Activated CD4-positive, alpha-beta T cell treated with anti-CD3 and anti-CD28 coated beads for 36 hours (primary cell): Measurements from ENCODE around the gene PTCH2. TPM values are rescaled to one million over a fixed set of nuclear protein-coding genes. Genes with fewer than 3 reads are reported as not detected.
A peak's percentile ranks its signal among the peaks of the same experiment; 100 is the strongest.
"Not testable (repeated sequence)": the region's sequence is repeated elsewhere in the genome, so short reads cannot be mapped to it uniquely, and the experiment has no call there.

Experiments
- ATAC-seq: fragments of 200-7000 bp; cut with Tn5 transposase; one replicate; pipeline ENCODE4 v1.10.0; 2021; ENCODE audit warnings: mild to moderate bottlenecking, moderate library complexity
- CTCF ChIA-PET: fragments of 350-600 bp; sonication (Branson Sonifier 250); formaldehyde crosslinking; loops from one replicate; lab custom pipeline; 2021; ENCODE audit warnings: antibody characterized with exemption; lab: Charles Lee
- POLR2A ChIA-PET: fragments of 350-600 bp; sonication (Branson Sonifier 250); formaldehyde crosslinking; loops from one replicate; lab custom pipeline; 2021; ENCODE audit warnings: antibody characterized with exemption, inconsistent platforms; lab: Charles Lee
- DNase-seq: peaks from one replicate; pipeline ENCODE4 v3.0.0-alpha.2; 2020
- H3K27ac Mint-ChIP-seq: one replicate; pipeline ENCODE4 v1.8.0; 2021; ENCODE audit warnings: mixed read lengths
- H3K27me3 Mint-ChIP-seq: one replicate; pipeline ENCODE4 v1.8.0; 2021; ENCODE audit warnings: mixed read lengths
- H3K36me3 Mint-ChIP-seq: one replicate; pipeline ENCODE4 v1.8.0; 2021; ENCODE audit warnings: low read depth, mixed read lengths
- H3K4me1 Mint-ChIP-seq: one replicate; pipeline ENCODE4 v1.8.0; 2021; ENCODE audit warnings: mixed read lengths
- H3K4me3 Mint-ChIP-seq: one replicate; pipeline ENCODE4 v1.8.0; 2021; ENCODE audit warnings: mild to moderate bottlenecking, moderate library complexity, mixed read lengths
- H3K9me3 Mint-ChIP-seq: one replicate; pipeline ENCODE4 v1.8.0; 2021; ENCODE audit warnings: low read depth, mixed read lengths
- intact Hi-C, 2 experiments: fragments of 100-400 bp; cut with DNase I in 1 of 2; cut with micrococcal nuclease in 1 of 2; formaldehyde crosslinking; loops; one replicate each; pipeline versions ENCODE4 v1.14.2 to v1.15.1; 2022 to 2024; cut with DNase I, micrococcal nuclease
- total RNA-seq, 2 experiments: library from RNA; stranded (reverse); gene quantifications; one replicate each; pipeline ENCODE4 v1.2.3, GENCODE V29; 2021

The PTCH2 gene
- total RNA-seq, 2 experiments from 2014 or later, result 0.37 to 0.69 TPM

- intact Hi-C loops, result no loop called here
- CTCF ChIA-PET, result interaction anchor here (0.6 to 0.7 kb wide), 2 partner anchors 91 to 119 kb away, joined by 4 read pairs; no protein-coding TSS in a partner anchor
Measured at GRCh38 chr1:44827197-44828002, 15.7 kb downstream of the PTCH2 start.

DNA sequence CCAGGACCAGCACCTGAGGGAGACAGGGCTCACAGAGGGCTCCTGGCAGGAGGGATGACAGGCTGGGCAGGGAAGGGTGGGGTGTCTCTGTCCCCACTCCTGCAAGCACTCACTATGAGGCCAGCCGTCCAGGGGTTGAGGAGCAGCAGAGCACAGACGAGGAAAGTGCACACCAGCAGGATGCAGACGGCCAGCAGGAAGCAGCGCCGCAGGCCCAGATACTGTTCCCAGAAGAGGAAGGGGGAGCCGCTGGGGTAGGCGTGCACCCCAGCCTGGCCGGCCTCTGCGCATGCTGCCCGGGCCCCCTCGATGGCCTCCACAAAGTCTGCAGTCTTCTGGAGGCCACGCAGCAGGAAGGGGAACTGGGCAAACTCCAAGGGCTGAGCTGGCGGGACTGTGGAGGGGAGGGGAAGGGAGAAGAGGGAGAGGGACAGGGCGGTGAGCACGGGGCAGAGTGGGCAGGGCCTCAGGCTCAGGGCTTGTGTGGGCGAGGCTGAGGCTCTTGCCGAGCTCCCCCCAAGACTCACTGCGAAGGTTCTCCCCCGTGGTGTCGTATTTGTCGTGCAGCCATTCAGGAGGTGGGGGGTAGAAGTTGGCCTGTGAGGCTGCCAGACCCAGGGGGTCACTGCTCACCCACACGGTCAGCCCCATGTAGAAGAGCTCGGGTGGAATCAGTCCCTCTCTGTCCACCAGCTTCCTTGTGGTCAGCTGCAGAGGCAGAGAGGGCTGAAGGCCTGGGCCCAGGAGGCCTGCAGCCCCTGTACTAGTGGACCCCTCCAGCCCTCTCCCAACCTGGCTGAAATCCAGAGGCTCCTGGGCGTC lies 16.5 kb downstream of the PTCH2 start:
- no peaks in the 10 kb centered on the region for H3K9me3 Mint-ChIP-seq
- no peaks in the 10 kb centered on the region for H3K36me3 Mint-ChIP-seq
- ChIA-PET POLR2A (interaction anchor here (0.6 to 2.3 kb wide), 2 partner anchors 17 to 105 kb away, joined by 3 to 7 read pairs; no protein-coding TSS in a partner anchor), CTCF (interaction anchor here (0.6 kb wide), 1 partner anchor 90 kb away, joined by 4 read pairs; no protein-coding TSS in a partner anchor)
- DNase-seq, result no peak
- H3K27ac Mint-ChIP-seq, result no peak overlapping the region
- ATAC-seq, result no peak
- no peaks in the 10 kb centered on the region for H3K4me1 Mint-ChIP-seq
- intact Hi-C loops, result no loop called here
- no peaks in the 10 kb centered on the region for H3K27me3 Mint-ChIP-seq
- no peak overlapping the region for H3K4me3 Mint-ChIP-seq

More at GRCh38 chr1:44827197-44828002, 15.7 kb downstream of the PTCH2 start:
- Mint-ChIP-seq H3K27me3 (no peaks in the 10 kb centered on the region), H3K27ac (no peak overlapping the region), H3K36me3 (no peaks in the 10 kb centered on the region), H3K9me3 (no peaks in the 10 kb centered on the region), H3K4me1 (no peaks in the 10 kb centered on the region), H3K4me3 (no peak overlapping the region)
- POLR2A ChIA-PET, result interaction anchor here (1.0 to 2.3 kb wide), 2 partner anchors 8 to 106 kb away, joined by 4 to 7 read pairs; no protein-coding TSS in a partner anchor
- DNase-seq (no peak), ATAC-seq (no peak)

DNA sequence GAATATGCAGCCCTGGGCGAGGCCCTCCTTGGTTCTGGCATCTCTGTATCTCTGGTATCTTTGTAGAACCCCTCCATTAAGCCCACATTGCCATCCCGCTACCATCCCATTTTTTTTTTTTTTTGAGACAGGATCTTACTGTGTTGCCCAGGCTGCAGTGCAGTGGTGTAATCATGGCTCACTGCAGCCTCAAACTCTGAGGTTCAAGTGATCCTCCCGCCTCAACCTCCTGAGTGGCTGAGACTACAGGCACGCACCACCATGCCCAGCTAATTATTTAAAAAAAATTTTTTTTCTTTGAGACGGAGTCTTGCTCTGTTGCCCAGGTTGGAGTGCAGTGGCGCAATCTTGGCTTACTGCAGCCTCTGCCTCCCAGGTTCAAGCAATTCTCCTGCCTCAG lies 18.7 kb downstream of the PTCH2 start:
- ATAC-seq, CTCF ChIA-PET, H3K9me3 Mint-ChIP-seq: not testable (repeated sequence)

GRCh38 chr1:44822981-44823451 lies 20.0 kb downstream of the PTCH2 start:
- intact Hi-C loops, result no loop called here
- Mint-ChIP-seq H3K9me3 (no peaks in the 10 kb centered on the region), H3K4me3 (no peak overlapping the region), H3K4me1 (peaks cover 24% of the 10 kb centered on the region), H3K36me3 (peaks cover 2% of the 10 kb centered on the region), H3K27ac (no peak overlapping the region), H3K27me3 (no peaks in the 10 kb centered on the region)
- ChIA-PET POLR2A (interaction anchor here (8.1 kb wide), 1 partner anchor 98 kb away, joined by 675 read pairs; the partner anchor contains the start of gene RNU5D-1), CTCF (interaction anchor here (0.8 to 3.2 kb wide), 4 partner anchors 24 to 116 kb away, joined by 3 to 12 read pairs (median 4); partner anchors contain the start of gene PLK3)
- ATAC-seq (no peak), DNase-seq (no peak)

More for the DNA sequence above, 18.7 kb downstream of the PTCH2 start:
- DNase-seq, H3K4me3 Mint-ChIP-seq, intact Hi-C loops, H3K27ac Mint-ChIP-seq, H3K27me3 Mint-ChIP-seq, H3K36me3 Mint-ChIP-seq: not testable (repeated sequence)
- H3K4me1 Mint-ChIP-seq, result peaks cover 14% of the 10 kb centered on the region
- POLR2A ChIA-PET, result interaction anchor here (8.1 kb wide), 1 partner anchor 100 kb away, joined by 675 read pairs; the partner anchor contains the start of gene RNU5D-1

GRCh38 chr1:44822131-44822701 lies 20.8 kb downstream of the PTCH2 start:
- Mint-ChIP-seq H3K36me3 (peaks cover 2% of the 10 kb centered on the region), H3K4me3 (no peak overlapping the region), H3K9me3 (no peaks in the 10 kb centered on the region), H3K27ac (no peak overlapping the region), H3K27me3 (no peaks in the 10 kb centered on the region), H3K4me1 (peaks cover 30% of the 10 kb centered on the region)
- ATAC-seq, result no peak
- ChIA-PET POLR2A (interaction anchor here (0.7 to 8.1 kb wide), 4 partner anchors 15 to 670 kb away, joined by 3 to 675 read pairs (median 262); partner anchors contain the start of genes BTBD19, DYNLT4, PLK3 and RNU5D-1), CTCF (interaction anchor here (0.6 to 3.2 kb wide), 3 partner anchors 23 to 51 kb away, joined by 4 to 12 read pairs (median 4); partner anchors contain the start of gene PLK3)
- intact Hi-C loops, result no loop called here
- DNase-seq, result no peak

GRCh38 chr1:44821240-44821715 lies 21.8 kb downstream of the PTCH2 start:
- H3K36me3 Mint-ChIP-seq, result peaks cover 4% of the 10 kb centered on the region
- intact Hi-C loops, result no loop called here
- no peaks in the 10 kb centered on the region for H3K9me3 Mint-ChIP-seq
- peak overlapping the region; percentile 85 for H3K4me3 Mint-ChIP-seq
- peaks cover 30% of the 10 kb centered on the region for H3K4me1 Mint-ChIP-seq
- no peaks in the 10 kb centered on the region for H3K27me3 Mint-ChIP-seq
- DNase-seq (no peak), ATAC-seq (no peak)
- POLR2A ChIA-PET, result interaction anchor here (0.6 to 8.1 kb wide), 10 partner anchors 14 to 980 kb away, joined by 3 to 675 read pairs (median 4); partner anchors contain the start of genes BTBD19, DYNLT4, PLK3 and RNU5D-1
- CTCF ChIA-PET, result interaction anchor here (0.6 to 3.2 kb wide), 3 partner anchors 22 to 90 kb away, joined by 5 to 12 read pairs (median 8); partner anchors contain the start of genes PLK3 and RNU5D-1
- H3K27ac Mint-ChIP-seq, result peak overlapping the region; percentile 5

DNA sequence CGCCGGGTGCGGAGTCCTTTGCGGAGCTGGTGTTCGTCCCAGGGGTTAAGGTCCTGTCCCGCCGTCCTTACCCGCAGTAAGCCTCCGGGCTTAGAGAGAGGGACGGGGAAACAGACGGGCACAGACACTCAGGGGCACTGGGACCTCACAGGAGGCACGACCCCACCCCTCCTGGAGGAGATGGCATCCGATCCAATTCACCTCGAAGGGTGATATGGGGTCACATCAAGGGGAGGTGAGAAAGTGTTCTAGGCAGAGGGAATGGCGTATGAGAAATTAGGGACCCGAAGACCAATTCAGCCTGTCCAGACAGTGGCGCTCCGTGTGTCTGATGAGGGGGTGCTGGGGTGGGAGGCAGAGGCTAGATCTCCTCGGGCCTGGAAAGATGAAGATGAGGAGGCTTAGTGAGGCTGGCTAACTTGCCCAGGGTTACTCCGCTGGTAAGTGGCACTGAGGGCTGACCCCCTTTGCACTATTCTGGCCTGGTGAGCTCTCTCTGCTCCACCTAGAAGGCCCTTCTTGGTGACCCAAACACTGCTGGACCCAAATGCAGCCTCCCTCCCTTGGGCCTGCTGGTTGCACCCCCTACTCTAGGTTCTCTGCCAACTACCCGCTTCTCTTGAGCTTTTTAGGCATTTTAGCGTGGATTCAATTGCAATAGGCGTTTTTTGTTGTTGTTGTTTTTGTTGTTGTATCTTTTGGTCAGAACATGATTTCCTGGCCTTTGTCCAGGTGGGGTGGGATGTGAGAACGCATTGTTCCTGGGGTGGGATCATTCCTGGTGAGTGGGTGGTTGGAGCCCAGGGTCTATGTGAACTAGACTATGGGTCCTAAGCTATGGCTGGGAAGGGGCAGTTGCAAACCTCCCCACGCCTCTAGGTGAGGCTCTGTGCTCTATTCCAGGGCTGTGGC lies 22.5 kb downstream of the PTCH2 start:
- CTCF ChIA-PET, result interaction anchor here (0.6 to 3.2 kb wide), 6 partner anchors 12 to 99 kb away, joined by 4 to 12 read pairs (median 7); partner anchors contain the start of genes PLK3 and RNU5D-1

GRCh38 chr1:44819608-44820327 lies 23.3 kb downstream of the PTCH2 start:
- Mint-ChIP-seq H3K36me3 (peaks cover 16% of the 10 kb centered on the region), H3K9me3 (no peaks in the 10 kb centered on the region), H3K27me3 (no peaks in the 10 kb centered on the region), H3K27ac (peak overlapping the region; percentile 100), H3K4me1 (peaks cover 37% of the 10 kb centered on the region), H3K4me3 (peak overlapping the region; percentile 85)
- peak; percentile 88 for ATAC-seq
- peak; percentile 88 for DNase-seq
- CTCF ChIA-PET, result interaction anchor here (0.6 to 3.4 kb wide), 16 partner anchors 11 to 101 kb away, joined by 3 to 41 read pairs (median 6); partner anchors contain the start of genes BTBD19, DYNLT4, PLK3 and PTCH2
- POLR2A ChIA-PET, result interaction anchor here (0.6 to 8.1 kb wide), 57 partner anchors 8 to 1238 kb away, joined by 3 to 675 read pairs (median 5); partner anchors contain the start of genes BEST4, BTBD19, DYNLT4 and EIF2B3
- intact Hi-C loops, result loop anchor here (1.0 to 2.0 kb wide), 11 partner anchors 10 to 484 kb away; partner anchors contain the start of genes RNU5D-1 (in 2 of the 2), RPS8 (in 2 of the 2), EIF2B3 (in 1 of the 2) and KIF2C (in 1 of the 2)

More for the DNA sequence above, 22.5 kb downstream of the PTCH2 start:
- Mint-ChIP-seq H3K36me3 (peaks cover 8% of the 10 kb centered on the region), H3K4me3 (peak overlapping the region; percentile 85), H3K27ac (peak overlapping the region; percentile 100), H3K27me3 (no peaks in the 10 kb centered on the region), H3K4me1 (peaks cover 30% of the 10 kb centered on the region), H3K9me3 (no peaks in the 10 kb centered on the region)
- ATAC-seq (no peak), DNase-seq (no peak)
- POLR2A ChIA-PET, result interaction anchor here (0.7 to 8.1 kb wide), 9 partner anchors 13 to 725 kb away, joined by 3 to 675 read pairs (median 4); partner anchors contain the start of genes BTBD19, DYNLT4, HECTD3 and PLK3
- intact Hi-C loops, result loop anchor here in 1 of 2 experiments (1.0 kb wide), 3 partner anchors 166 to 483 kb away; partner anchors contain the start of genes EIF2B3 and UROD
